Posterior cingulate gyrus (tissue), 11 donors: Measurements from ENCODE around the gene BARX1.
"Not testable (repeated sequence)": the region's sequence is repeated elsewhere in the genome, so short reads cannot be mapped to it uniquely, and the experiment has no call there.

ENCODE experiments used
- DNase-seq, 10 donors: peaks; one replicate each; pipeline versions ENCODE4 v3.0.0 to v3.0.0-alpha.2; 2020 to 2021; ENCODE audit warnings: mixed read lengths in 3 of 10
- intact Hi-C: fragments of 100-400 bp; cut with DNase I; formaldehyde crosslinking; loops from one replicate; pipeline ENCODE4 v1.15.1; 2023

The BARX1 gene

GRCh38 chr9:93953496-93954433, 1.4 kb downstream of the BARX1 start:
- intact Hi-C loops: no loop called here
- DNase-seq: peak in 2 of 10 donors; percentile 69 to 70

GRCh38 chr9:93952784-93953495, 2.2 kb downstream of the BARX1 start:
- intact Hi-C loops: no loop called here
- DNase-seq: peak in 2 of 10 donors; percentile 62 to 68

- peak in 2 of 10 donors; percentile 50 to 55 for DNase-seq
- intact Hi-C loops: no loop called here
Observed at GRCh38 chr9:93952119-93952783, 2.9 kb downstream of the BARX1 start.

- intact Hi-C loops: no loop called here
- DNase-seq: peak in 2 of 10 donors; percentile 71 to 80
Observed at GRCh38 chr9:93951655-93952118, 3.5 kb downstream of the BARX1 start.

- intact Hi-C loops: no loop called here
- DNase-seq: peak in 2 of 10 donors; percentile 80 to 86
Observed at GRCh38 chr9:93950619-93951601, 4.2 kb downstream of the BARX1 start.

GRCh38 chr9:93949694-93950449, 5.3 kb downstream of the BARX1 start:
- peak in 2 of 10 donors; percentile 8 to 21 for DNase-seq
- intact Hi-C loops: no loop called here

- DNase-seq: peak in 2 of 10 donors; percentile 59 to 65
- intact Hi-C loops: no loop called here
Observed at GRCh38 chr9:93949073-93949693, 6.0 kb downstream of the BARX1 start.

GRCh38 chr9:93948441-93949072, 6.6 kb downstream of the BARX1 start:
- DNase-seq: peak in 2 of 10 donors; percentile 64
- intact Hi-C loops: no loop called here

- DNase-seq: peak in 2 of 10 donors; percentile 11 to 18
- intact Hi-C loops: no loop called here
Observed at GRCh38 chr9:93947409-93948070, 7.6 kb downstream of the BARX1 start.

GRCh38 chr9:93946338-93946712, 8.8 kb downstream of the BARX1 start:
- peak in 2 of 10 donors; percentile 0 to 16 for DNase-seq
- intact Hi-C loops: no loop called here

- DNase-seq: peak in 1 of 10 donors; percentile 38
- intact Hi-C loops: no loop called here
Observed at GRCh38 chr9:93945400-93946337, 9.5 kb downstream of the BARX1 start.

- intact Hi-C loops: no loop called here
- DNase-seq: no peak
Observed at GRCh38 chr9:93944011-93944410, 11.1 kb downstream of the BARX1 start.

GRCh38 chr9:93942161-93942560, 13.0 kb downstream of the BARX1 start:
- intact Hi-C loops: no loop called here
- DNase-seq: no peak

GRCh38 chr9:93941493-93941892, 13.7 kb downstream of the BARX1 start:
- intact Hi-C loops: no loop called here
- no peak for DNase-seq

GRCh38 chr9:93940951-93941350, 14.2 kb downstream of the BARX1 start:
- intact Hi-C loops: no loop called here
- DNase-seq: peak in 1 of 10 donors; percentile 35

- intact Hi-C loops: not testable (repeated sequence)
- peak in 1 of 10 donors; percentile 2 for DNase-seq
Observed at GRCh38 chr9:93939589-93939988, 15.6 kb downstream of the BARX1 start.
